HG03469 (cell line): ENCODE data around the gene SLC38A5.
A peak's percentile ranks its signal among the peaks of the same experiment; 100 is the strongest.

Experiments used
- ATAC-seq: cut with Tn5 transposase; IDR thresholded peaks from one replicate; pipeline ENCODE4 v1.9.1; 2021; ENCODE audit warnings: mild to moderate bottlenecking, moderate library complexity, moderate number of reproducible peaks; ENCODE audit not compliant: unreplicated experiment

SLC38A5 gene

GRCh38 chrX:48492293-48492910 lies 22.3 kb upstream of the SLC38A5 start:
- ATAC-seq = no peak

GRCh38 chrX:48491809-48492208 lies 21.7 kb upstream of the SLC38A5 start:
- ATAC-seq = no peak

DNA sequence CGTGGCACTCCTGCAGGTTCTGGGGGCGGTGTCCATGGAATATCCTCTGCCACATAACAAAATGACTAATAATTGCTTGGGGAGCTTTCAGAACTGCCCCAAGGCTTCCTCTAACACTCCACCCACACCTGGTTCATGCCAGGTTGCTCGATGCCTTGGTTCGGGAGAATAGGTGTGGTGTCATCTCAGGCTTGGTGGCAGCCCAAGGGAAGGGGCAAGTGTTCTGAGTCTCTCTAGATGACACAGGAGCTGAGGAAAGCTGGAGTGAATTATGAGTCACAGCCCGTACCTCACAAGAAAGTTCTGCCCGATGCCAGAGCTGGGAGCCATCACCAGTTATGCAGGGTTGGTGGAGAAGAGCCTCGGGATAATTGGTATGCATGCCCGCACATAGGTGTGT lies 20.6 kb upstream of the SLC38A5 start:
- no peak for ATAC-seq

- ATAC-seq = no peak
These were observed 19.8 kb upstream of the SLC38A5 start for GRCh38 chrX:48489892-48490291.

GRCh38 chrX:48489296-48489695 lies 19.2 kb upstream of the SLC38A5 start:
- ATAC-seq = no peak

GRCh38 chrX:48488034-48488433 lies 18.0 kb upstream of the SLC38A5 start:
- ATAC-seq = no peak

GRCh38 chrX:48487362-48487798 lies 17.3 kb upstream of the SLC38A5 start:
- no peak for ATAC-seq

GRCh38 chrX:48482526-48482925 lies 12.5 kb upstream of the SLC38A5 start:
- no peak for ATAC-seq

GRCh38 chrX:48480583-48480982 lies 10.5 kb upstream of the SLC38A5 start:
- no peak for ATAC-seq

DNA sequence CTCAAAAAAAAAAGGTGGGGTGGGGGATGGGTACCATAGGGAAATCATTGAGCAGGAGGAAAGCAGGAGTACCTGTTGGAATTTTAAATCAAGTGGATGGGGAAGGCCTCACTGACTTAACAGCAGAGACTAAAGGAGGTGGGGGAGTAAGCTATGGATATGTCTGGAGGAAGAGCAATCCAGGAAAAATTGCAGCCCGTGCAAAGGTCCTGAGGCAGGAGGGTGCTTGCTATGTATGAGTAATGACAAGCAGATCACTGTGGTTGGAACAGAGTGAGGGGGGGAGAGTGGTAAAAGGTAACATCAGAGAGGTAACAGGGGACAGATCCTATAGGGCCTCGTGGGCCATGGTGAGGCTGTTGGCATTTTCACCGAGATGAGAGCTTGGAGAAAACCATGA lies 10.1 kb upstream of the SLC38A5 start:
- ATAC-seq = no peak

DNA sequence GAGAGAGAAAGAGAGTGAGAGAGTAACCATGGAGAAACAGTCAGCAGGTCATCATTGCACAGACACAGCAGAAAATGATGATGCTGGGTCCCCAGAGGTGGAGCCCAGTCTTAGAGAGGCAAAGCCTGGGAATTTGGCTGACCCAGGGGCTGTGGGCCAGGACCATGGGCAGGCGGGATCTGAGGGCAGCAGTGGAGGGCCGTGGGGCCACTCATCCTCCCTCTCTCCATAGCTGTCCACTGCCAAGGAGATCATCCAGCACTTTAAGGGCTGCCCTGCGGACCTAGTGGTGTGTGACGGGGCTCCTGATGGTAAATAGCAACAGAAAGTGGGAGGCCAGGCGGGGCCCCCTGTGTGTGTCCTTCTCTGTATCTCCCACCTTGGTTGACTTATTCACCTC lies 8.7 kb upstream of the SLC38A5 start:
- no peak for ATAC-seq

DNA sequence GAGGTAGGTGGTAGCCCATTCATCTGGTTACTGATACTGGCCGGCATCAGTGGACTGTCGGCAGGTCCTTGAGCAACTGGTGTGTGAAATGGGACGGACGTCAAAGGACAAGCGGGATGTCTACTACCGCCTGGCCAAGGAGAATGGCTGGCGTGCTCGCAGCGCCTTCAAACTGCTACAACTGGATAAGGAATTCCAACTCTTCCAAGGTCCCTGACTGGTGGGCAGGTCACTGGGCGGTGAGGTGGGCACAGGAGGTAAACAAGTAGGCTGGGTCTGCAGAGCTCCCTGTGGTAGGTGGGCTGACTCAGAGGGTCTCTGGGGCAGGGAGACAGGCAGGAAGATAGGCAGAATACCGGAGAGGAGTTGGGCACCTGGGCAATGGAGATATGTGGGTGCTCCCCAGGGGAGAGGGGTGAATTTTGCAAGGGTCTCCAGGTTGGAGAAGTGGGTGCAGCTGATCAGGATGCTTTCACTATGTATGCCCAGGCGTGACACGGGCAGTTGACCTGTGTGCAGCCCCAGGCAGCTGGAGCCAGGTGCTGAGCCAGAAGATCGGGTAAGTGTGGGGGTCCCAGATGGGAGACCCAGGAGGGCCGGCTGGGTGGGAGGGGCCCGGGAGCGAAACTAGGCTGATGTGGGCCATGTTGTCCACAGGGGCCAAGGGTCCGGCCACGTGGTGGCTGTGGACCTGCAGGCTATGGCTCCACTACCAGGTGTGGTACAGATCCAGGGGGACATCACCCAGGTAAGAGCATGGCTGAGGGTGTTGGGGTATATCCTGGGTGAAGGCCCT lies 8.1 kb upstream of the SLC38A5 start:
- no peak for ATAC-seq

DNA sequence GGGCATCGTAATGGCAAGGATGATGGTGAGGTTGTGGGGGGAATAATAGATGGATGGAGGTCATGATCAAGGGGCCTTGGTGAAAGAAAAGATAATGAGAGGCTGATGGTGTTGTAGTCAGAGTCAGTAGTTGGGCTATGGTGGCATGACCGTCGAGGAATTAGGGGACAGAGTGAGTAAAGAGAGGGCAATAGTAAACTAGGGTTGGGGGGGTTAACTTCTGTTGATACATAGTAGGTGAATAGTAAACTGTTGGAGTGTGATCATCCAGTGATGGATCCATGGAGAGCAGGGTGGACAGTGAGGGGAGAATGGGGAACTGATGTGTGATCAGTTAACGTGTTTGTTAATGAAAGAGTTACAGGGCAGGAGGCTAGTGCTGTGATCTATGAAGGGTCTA lies 6.9 kb upstream of the SLC38A5 start:
- no peak for ATAC-seq

GRCh38 chrX:48475774-48476577 lies 5.9 kb upstream of the SLC38A5 start, which contains the start of gene FTSJ1:
TSS of gene FTSJ1 (plus strand) at chrX:48476199. CDS start at chrX:48478048, 1,849 bp downstream.
- ATAC-seq = peak; percentile 78

DNA sequence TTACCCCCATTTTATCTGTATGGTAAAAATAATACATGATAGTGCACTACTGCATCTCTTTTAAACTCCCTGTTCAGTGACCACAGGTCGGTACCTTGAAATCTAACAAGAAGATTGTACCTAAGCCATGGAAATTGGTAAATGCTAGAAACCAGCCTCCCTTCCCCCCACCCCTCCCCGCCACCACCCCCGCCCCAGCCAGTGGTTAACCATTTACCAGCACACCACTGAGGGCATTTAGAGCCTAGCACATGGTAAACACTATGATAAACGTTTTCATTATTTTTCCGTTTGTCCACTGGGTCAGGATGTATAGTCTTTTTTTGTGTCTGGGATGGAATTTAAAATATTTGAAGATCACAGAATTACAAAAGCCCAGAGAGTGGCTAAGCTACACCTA lies 5.2 kb upstream of the SLC38A5 start:
- ATAC-seq = no peak

DNA sequence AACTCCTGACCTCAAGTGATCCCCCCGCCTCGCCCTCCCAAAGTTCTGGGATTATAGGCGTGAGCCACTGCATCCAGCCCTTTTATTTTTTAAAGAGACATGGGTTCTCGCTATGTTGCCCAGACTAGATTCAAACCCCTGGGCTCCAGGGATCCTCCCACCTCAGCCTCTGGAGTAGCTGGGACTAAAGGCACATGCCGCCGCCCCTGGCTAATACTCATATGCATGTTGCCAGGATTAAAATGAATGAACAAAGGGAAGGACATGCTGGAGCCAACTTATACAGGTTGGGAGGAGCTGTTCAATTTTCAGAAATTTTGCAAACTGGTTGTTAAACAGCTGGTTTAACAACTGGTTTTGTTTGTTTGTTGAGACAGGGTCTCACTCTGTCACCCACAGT lies 4.5 kb upstream of the SLC38A5 start:
- ATAC-seq = no peak

GRCh38 chrX:48474127-48474526 lies 4.1 kb upstream of the SLC38A5 start:
- no peak for ATAC-seq

- ATAC-seq = no peak
These were observed 3.6 kb upstream of the SLC38A5 start for GRCh38 chrX:48473704-48473990.

DNA sequence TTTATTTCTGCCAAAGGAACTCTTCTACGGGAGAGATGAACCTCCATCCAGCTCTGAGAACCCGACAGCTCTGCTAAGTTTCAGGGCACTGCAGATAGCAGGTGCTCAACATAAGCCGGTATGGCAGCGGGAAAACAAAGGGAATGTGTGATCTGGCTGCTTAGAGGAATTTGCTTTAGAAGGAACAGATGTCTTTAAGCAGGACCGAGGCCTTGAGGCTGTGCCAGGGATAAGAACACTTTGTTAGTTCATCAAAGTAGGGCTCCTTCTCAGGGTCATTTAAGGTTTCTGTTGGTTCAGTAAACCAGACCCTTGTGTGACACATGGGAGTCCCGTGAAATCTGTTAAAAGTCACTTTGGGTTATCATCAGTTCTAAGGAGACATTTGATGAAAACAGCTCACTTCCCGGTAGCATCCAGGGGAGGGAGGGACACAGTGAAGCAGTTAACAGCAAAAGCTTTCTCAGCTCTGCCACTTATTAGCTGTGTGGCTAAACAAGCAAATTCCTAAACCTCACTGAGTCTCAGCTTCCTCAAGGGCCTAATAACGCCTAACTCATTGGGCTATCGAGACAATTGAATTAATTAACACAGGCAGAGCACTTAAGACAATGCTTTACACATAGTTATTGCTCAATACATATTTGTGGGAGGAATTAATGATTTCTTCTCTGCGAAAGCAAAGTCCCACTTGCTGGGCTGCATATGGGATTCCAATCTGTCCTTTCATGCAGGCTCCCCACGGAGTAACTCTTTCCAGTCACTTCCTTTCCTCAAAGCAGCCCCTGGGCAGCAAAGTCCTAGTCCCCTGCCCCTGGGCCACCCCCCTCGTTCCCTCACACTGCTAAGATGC lies 3.0 kb upstream of the SLC38A5 start:
- ATAC-seq = no peak

DNA sequence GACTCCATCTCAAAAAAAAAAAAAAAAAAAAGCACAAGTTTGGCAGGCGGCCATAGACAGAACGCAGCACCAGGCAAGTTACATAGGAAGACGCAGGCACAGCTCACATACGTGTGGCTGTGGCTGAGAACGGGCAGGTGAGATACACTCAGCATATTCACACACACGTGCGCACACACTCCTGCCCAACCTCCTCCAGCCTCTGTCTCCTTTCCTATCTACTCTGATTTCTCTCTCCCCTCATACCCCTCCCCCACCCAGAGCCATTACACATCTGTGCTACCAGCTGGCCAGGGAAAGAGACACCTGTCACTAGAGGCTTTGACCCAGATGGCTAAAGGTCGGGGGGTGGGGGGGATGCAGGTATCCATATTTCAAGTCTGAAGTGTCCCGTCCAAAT lies 2.2 kb upstream of the SLC38A5 start:
- ATAC-seq = no peak

DNA sequence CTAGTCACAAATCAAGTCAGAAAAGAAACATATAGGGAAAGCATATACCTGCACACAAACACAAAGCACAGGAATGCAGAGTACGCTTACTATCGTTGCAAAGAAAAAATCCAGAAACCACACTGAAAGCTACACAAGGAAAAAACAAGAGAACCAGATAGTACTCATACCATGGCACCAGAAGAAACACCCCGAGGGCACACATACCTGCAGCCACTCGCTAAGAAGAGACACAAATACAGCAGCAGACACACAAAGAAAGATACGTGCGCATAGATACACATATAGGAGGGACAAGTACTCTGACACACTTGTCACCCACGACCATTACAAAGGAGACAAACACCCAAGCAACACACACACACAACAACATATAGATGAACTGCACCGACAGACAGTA lies 1.4 kb upstream of the SLC38A5 start:
- ATAC-seq = no peak
